Ectodermal cell (in vitro differentiated cells): ENCODE measurements around the gene ALPP.
"Not testable (repeated sequence)": the region's sequence is repeated elsewhere in the genome, so short reads cannot be mapped to it uniquely, and the experiment has no call there.

ENCODE experiments used
- H3K27ac ChIP-seq: 2 replicates; pipeline ENCODE4 v1.7.0; 2013; ENCODE audit warnings: mild to moderate bottlenecking, low read depth, low read length; ENCODE audit not compliant: insufficient read depth, poor library complexity, severe bottlenecking
- H3K27me3 ChIP-seq: 2 replicates; pipeline ENCODE4 v1.7.0; 2013; ENCODE audit warnings: mild to moderate bottlenecking, low read length; ENCODE audit not compliant: insufficient read depth, control insufficient read depth, poor library complexity, severe bottlenecking
- H3K36me3 ChIP-seq: one replicate; pipeline ENCODE4 v1.7.0; 2013; ENCODE audit warnings: low read length; ENCODE audit not compliant: control insufficient read depth, insufficient read depth
- H3K4me1 ChIP-seq: one replicate; pipeline ENCODE4 v1.7.0; 2013; ENCODE audit warnings: low read length; ENCODE audit not compliant: control insufficient read depth, insufficient read depth
- H3K4me3 ChIP-seq: 2 replicates; pipeline ENCODE4 v1.7.0; 2013; ENCODE audit warnings: low read depth, low read length, control low read depth; ENCODE audit not compliant: insufficient read depth
- H3K9me3 ChIP-seq: 2 replicates; pipeline ENCODE4 v1.7.0; 2013; ENCODE audit warnings: mild to moderate bottlenecking, low read length, moderate library complexity; ENCODE audit not compliant: control insufficient read depth
- WGBS, 2 experiments: methylation state at CpG; one replicate each; pipeline ENCODE4 v1.1.7; 2013; ENCODE audit warnings: missing lambda C conversion rate in 2 of 2; 5-methylcytosine and 5-hydroxymethylcytosine counted together

ALPP gene

GRCh38 chr2:232407428-232408150, 29.0 kb downstream of the ALPP start:
- H3K4me3 ChIP-seq, H3K27me3 ChIP-seq, H3K36me3 ChIP-seq, H3K27ac ChIP-seq, H3K9me3 ChIP-seq, H3K4me1 ChIP-seq: not testable (repeated sequence)
- WGBS, 2 experiments: 95% methylated on average over 28 of the region's 30 CpGs

GRCh38 chr2:232408269-232408668, 29.7 kb downstream of the ALPP start:
- WGBS, 2 experiments: 94% methylated on average over 9 to 10 of the region's 10 CpGs
- H3K4me3 ChIP-seq, H3K27me3 ChIP-seq, H3K4me1 ChIP-seq, H3K36me3 ChIP-seq, H3K9me3 ChIP-seq, H3K27ac ChIP-seq: not testable (repeated sequence)

DNA sequence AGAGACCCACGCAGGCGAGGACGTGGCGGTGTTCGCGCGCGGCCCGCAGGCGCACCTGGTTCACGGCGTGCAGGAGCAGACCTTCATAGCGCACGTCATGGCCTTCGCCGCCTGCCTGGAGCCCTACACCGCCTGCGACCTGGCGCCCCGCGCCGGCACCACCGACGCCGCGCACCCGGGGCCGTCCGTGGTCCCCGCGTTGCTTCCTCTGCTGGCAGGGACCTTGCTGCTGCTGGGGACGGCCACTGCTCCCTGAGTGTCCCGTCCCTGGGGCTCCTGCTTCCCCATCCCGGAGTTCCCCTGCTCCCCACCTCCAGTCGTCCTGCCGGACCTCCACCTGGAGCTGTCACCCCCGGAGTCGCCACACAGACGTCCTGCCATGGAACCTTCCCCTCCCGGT, 31.1 kb downstream of the ALPP start:
- H3K27ac ChIP-seq, H3K4me1 ChIP-seq, H3K9me3 ChIP-seq, H3K27me3 ChIP-seq, H3K36me3 ChIP-seq, H3K4me3 ChIP-seq: not testable (repeated sequence)
- WGBS, 2 experiments: 92 to 95% methylated on average over 40 of the region's 40 CpGs

GRCh38 chr2:232410238-232410900, 31.8 kb downstream of the ALPP start:
- Histone ChIP-seq H3K9me3 (no peaks in the 10 kb centered on the region), H3K27me3 (peaks cover 5% of the 10 kb centered on the region), H3K36me3 (no peaks in the 10 kb centered on the region), H3K4me1 (no peaks in the 10 kb centered on the region), H3K27ac (no peak overlapping the region), H3K4me3 (no peak overlapping the region)
- WGBS, 2 experiments: 91 to 96% methylated on average over 7 of the region's 7 CpGs

- Histone ChIP-seq H3K27ac (no peak overlapping the region), H3K36me3 (no peaks in the 10 kb centered on the region), H3K27me3 (peaks cover 14% of the 10 kb centered on the region), H3K4me3 (no peak overlapping the region), H3K9me3 (no peaks in the 10 kb centered on the region), H3K4me1 (no peaks in the 10 kb centered on the region)
- 94 to 95% methylated on average over 5 to 6 of the region's 6 CpGs for WGBS, 2 experiments
These were observed 33.5 kb downstream of the ALPP start for GRCh38 chr2:232411901-232412629.

GRCh38 chr2:232412986-232413385, 34.4 kb downstream of the ALPP start:
- Histone ChIP-seq H3K27ac (no peak overlapping the region), H3K4me3 (no peak overlapping the region), H3K9me3 (no peaks in the 10 kb centered on the region), H3K27me3 (peaks cover 23% of the 10 kb centered on the region), H3K4me1 (no peaks in the 10 kb centered on the region), H3K36me3 (no peaks in the 10 kb centered on the region)
- 90 to 97% methylated on average over 4 of the region's 5 CpGs for WGBS, 2 experiments

DNA sequence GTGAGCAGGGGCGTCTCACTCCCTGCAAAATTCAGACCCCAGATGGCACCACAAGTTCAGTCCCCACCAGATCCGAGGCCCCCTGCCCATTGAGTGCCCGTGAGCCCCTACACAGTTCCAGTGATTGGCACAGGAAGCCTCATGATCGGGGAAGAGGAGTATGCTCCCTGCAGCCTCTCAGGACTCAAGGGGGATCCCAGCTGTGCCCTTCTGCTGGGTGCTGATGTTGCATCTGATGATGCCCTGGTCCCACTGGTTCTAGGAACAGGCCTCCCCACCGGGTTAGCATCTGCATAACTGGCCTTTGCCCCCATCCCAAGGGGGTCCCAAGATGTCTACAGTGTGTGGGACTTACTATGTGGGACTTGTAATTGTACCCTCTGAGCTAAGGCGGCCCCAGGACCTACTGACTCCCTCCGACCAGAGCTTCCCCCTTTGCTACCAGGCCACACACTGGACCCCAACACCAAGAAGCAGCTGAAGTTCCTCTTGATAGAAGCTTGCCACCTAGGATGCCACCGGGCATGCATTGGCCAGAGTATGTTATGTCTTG, 36.7 kb downstream of the ALPP start:
- Histone ChIP-seq H3K36me3 (no peaks in the 10 kb centered on the region), H3K27ac (no peak overlapping the region), H3K4me1 (peaks cover 7% of the 10 kb centered on the region), H3K9me3 (no peaks in the 10 kb centered on the region), H3K4me3 (no peak overlapping the region), H3K27me3 (peaks cover 46% of the 10 kb centered on the region)
- 92 to 95% methylated on average over 8 of the region's 8 CpGs for WGBS, 2 experiments

GRCh38 chr2:232415736-232416520, 37.4 kb downstream of the ALPP start:
- 93% methylated on average over 12 of the region's 12 CpGs for WGBS, 2 experiments
- H3K9me3 ChIP-seq: no peaks in the 10 kb centered on the region
- H3K27ac ChIP-seq: no peak overlapping the region
- no peaks in the 10 kb centered on the region for H3K36me3 ChIP-seq
- H3K27me3 ChIP-seq: peaks cover 53% of the 10 kb centered on the region
- H3K4me1 ChIP-seq: peaks cover 7% of the 10 kb centered on the region
- H3K4me3 ChIP-seq: no peak overlapping the region

GRCh38 chr2:232416521-232417470, 38.2 kb downstream of the ALPP start:
- H3K27me3 ChIP-seq: peaks cover 61% of the 10 kb centered on the region
- peaks cover 7% of the 10 kb centered on the region for H3K4me1 ChIP-seq
- no peaks in the 10 kb centered on the region for H3K9me3 ChIP-seq
- 92 to 93% methylated on average over 17 of the region's 17 CpGs for WGBS, 2 experiments
- no peaks in the 10 kb centered on the region for H3K36me3 ChIP-seq
- H3K27ac ChIP-seq: no peak overlapping the region
- no peak overlapping the region for H3K4me3 ChIP-seq
